Amygdala (tissue), 56 donors: Measurements from ENCODE around the gene CALN1.

Source experiments
- DNase-seq, 56 donors: peaks; one replicate each; lab custom pipeline; 2025; lab: John Stamatoyannopoulos, UW

CALN1 gene

DNA sequence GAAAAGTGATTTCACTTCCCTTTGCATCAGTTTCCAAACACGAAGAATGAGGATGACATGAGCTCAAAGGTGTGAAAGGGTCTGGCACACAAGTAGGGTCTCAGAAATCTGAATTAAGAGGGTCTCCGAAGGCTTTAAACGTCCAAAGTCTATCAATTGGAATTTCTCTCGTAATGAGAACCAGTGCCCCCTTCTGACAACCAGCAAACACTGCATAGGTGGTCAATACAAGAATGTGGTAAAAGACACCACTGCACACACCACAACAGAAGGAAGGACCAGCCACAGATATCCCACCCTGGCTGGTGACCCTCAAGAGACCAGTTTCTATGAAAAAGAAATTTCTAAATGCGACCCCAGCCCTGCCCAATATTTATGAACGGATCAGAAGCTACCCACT is 78.1 kb downstream of the CALN1 start:
- DNase-seq, result no peak

- no peak for DNase-seq
Measured at GRCh38 chr7:72326811-72327210, 85.3 kb downstream of the CALN1 start.

DNA sequence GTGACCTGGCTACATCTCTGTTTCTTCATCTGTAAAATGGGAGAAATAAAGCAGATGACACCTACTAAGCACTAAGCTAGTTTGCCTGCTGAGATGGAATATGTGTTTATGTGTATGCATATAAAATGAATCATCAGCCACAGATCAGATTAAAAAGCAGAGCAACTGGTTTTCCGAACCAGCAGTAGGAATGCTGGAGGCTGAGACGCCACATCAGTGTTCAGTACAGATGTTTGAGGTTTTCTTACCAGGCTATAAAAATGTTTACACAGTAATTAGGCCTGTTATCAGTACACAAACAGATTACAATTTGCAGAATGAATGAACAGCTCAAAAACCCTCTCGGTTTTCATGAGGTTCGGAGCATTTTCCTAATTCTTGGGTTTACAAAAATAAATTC is 85.8 kb downstream of the CALN1 start:
- no peak for DNase-seq

- no peak for DNase-seq
Measured at GRCh38 chr7:72325561-72325960, 86.6 kb downstream of the CALN1 start.

DNA sequence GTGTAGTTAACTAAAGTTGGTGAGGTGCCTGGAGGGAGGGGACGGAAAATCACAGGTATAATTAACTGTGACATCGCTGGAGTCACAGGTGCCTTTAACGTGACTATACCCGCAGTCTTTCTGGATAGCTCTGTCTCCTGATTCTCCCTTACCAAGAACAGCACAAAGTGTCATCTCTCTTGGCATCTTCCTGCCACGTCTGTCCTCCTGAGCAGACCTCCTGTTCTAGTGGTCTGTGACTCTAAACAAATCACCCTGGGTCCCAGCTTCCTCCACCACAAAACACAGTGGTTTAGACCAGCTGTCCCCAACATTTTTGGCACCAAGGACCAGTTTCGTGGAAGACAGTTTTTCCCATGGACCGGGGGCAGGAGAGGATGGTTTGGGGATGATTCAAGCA is 90.5 kb downstream of the CALN1 start:
- DNase-seq, result no peak

GRCh38 chr7:72321081-72321480 is 91.1 kb downstream of the CALN1 start:
- no peak for DNase-seq

DNA sequence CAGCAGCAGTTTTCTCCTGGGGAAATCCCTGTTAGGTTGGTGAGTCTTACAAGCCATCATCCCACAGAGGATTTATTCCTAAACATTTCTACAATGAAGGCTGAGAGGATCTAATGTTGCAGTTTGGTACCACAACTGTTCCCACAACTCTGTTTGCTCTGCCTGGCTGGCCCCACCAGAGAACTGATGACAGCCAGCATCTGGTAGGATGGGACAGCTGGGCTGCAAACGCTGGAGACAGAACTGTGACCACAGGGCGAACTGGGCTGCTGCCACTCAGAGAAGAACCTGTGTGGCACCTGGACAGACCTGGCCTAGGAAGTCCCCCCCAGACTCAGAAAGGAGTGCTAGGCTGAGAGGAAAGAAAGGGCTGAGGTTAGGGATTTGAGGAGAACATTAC is 94.8 kb downstream of the CALN1 start:
- DNase-seq, result no peak

DNA sequence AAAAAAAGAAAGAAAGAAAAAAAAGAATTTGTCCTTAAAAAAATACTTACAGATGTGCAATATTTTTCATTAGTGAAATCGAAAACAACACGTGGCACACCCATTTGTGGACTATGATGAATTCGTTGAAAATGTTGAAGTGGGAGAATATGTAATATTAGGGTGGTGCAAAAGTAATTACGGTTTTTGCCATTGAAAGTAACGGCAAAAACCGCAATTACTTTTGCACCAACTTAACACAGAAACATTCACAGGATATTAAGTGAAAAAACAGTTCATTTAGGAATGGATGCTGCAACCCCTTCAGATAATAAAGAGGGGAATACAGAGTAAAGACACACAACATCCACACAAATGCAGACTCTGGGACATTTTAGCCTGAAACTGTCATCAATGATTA is 96.0 kb downstream of the CALN1 start:
- no peak for DNase-seq

GRCh38 chr7:72313906-72314305 is 98.2 kb downstream of the CALN1 start:
- DNase-seq, result peak in 5 of 56 donors; percentile 4 to 34 (median 17)

DNA sequence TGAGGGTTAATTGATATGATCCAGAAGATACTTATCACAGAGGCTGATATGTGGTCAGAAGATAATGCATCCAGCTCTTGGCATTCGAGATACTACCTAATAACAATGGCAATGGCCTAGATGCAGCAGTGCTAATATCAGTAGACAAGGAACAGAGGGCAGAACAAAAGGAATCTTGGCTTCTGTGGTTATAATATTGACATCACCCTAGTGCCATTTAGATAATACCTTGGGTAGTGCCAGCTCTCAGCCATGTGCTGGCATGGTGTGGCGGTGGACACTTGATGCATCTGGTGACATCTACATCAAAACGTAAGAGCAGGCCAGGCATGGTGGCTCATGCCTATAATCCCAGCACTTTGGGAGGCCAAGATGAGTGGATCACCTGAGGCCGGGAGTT is 101.8 kb downstream of the CALN1 start:
- no peak for DNase-seq

DNA sequence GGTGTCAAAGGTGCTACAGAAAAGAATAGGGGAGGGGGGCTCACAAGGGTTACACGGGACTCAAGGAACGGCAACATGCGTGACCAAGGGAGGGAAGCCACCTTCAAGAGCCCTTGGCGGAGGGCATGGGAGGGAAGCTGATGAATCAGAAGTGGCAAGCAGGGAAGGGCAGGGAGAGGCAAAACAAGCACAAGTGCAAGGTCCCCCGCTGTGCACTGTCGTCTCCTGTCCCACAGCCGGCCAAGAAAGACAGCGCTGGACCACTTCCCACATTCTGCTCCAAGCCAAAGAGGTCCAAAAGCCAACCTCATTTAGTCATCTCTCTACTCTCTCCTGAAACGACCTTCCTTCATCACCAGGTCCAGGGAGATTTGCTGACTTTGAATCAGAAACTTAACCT is 102.7 kb downstream of the CALN1 start:
- no peak for DNase-seq

GRCh38 chr7:72308986-72309385 is 103.2 kb downstream of the CALN1 start:
- no peak for DNase-seq

- no peak for DNase-seq
Measured at GRCh38 chr7:72307566-72307965, 104.6 kb downstream of the CALN1 start.

- DNase-seq, result no peak
Measured at GRCh38 chr7:72298912-72299311, 113.2 kb downstream of the CALN1 start.

DNA sequence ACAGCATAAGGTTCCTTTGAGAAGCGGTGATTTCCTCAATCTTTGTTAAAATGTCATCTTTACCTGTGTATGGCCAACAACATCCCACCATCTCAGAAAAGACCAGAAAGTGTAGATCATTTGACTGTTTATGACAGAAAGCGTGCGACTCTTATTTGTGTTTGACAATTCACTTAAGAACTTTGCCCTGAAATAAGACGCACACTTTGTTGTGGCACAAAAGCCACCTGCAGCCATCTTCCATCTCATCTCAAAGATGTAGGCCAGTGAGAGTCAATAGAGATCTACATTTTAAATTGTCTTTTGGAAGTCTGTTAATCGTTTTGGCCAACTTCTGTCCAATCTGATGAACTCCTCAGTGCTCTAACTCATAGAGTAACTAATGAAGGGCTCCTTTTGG is 114.0 kb downstream of the CALN1 start:
- DNase-seq, result no peak

DNA sequence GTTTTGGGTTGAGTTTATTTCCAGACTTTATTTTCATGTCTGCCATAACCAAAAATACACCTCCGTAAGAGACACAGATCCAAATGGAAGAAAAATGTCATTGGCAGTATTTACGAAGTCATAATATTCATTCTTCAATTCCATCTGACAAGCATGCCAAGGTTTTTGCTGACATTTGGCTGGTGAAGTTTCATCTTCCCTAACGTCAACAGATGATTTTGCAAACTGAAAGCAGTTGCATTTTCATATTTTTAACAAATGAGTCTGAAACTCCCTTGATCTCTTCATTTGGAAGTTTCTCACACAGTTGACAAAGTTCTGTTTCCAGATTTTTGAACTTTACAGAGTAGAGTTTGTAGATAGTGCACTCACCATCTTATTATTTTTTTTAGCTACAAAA is 114.5 kb downstream of the CALN1 start:
- DNase-seq, result no peak

- DNase-seq, result no peak
Measured at GRCh38 chr7:72292794-72293193, 119.3 kb downstream of the CALN1 start.

DNA sequence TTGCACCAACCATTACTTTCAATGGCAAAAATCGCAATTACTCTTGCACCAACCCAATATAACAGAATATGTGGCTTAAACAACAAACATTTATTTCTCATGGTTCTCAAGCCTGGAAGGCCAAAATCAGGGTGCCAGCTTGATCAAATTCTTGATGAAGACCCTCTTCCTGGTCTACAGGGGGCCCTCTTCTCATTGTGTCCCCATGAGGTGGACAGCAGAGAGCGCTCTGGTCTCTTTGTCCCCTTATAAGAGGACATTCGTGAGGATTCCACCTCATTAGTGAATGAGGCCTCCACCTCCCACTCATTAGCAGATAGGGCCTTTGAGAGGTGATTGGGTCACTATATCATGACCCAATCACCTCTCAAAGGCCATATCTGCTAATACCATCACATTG is 120.0 kb downstream of the CALN1 start:
- no peak for DNase-seq

GRCh38 chr7:72286519-72286918 is 125.6 kb downstream of the CALN1 start:
- DNase-seq, result no peak

GRCh38 chr7:72283309-72283708 is 128.8 kb downstream of the CALN1 start:
- DNase-seq, result no peak

- DNase-seq, result no peak
Measured at GRCh38 chr7:72281308-72281707, 130.8 kb downstream of the CALN1 start.

DNA sequence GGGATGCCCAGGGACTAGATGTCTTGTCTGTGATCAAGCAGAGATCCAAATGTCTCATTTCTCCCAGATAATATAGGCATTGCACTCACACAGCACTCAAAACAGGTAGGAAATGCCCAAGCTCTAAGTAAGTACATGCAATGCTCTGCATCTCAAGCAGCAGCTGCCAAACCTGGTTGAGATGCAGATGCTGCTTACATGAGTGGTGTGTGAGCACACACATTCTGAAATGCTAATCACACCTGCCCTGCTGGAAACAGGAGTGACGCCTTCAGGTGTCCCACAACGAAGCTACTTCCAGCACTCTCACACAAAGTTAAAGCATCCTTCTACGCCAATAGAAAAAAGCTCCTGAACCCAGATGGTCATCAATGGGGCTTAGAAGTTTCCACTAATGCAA is 132.9 kb downstream of the CALN1 start:
- no peak for DNase-seq

- no peak for DNase-seq
Measured at GRCh38 chr7:72278550-72278949, 133.6 kb downstream of the CALN1 start.
